IMR-90 (cell line): ENCODE data around the gene EIF2S1. TPM values are rescaled to one million over a fixed set of nuclear protein-coding genes. Genes with fewer than 3 reads are reported as not detected.

ENCODE experiments used
- ATAC-seq: fragments of 200-7000 bp; cut with Tn5 transposase; 2 replicates; pipeline ENCODE4 v1.9.1; 2020; ENCODE audit warnings: low read depth, mild to moderate bottlenecking, moderate library complexity
- BruUV-seq: library from RNA; stranded (reverse); fragments of 400-500 nt; replicated peaks from 2 replicates; lab custom pipeline; 2021; lab: Mats Ljungman, UMichigan
- CTCF ChIA-PET: fragments of 300-600 bp; formaldehyde crosslinking; extraction: SDS; loops from one replicate; lab custom pipeline; 2021; ENCODE audit warnings: antibody characterized with exemption; lab: Yijun Ruan, JAX
- POLR2A ChIA-PET: fragments of 300-600 bp; sonication (Branson Sonifier 250); formaldehyde crosslinking; loops from one replicate; lab custom pipeline; 2022; ENCODE audit warnings: antibody characterized with exemption; ENCODE audit not compliant: unreplicated experiment; lab: Charles Lee
- DNase-seq: peaks from one replicate; pipeline ENCODE4 v3.0.0; 2013
- H2AFZ ChIP-seq: replicated peaks from 2 replicates; pipeline ENCODE3; 2013; ENCODE audit warnings: low read length, mild to moderate bottlenecking; ENCODE audit not compliant: poor library complexity
- H2AK5ac ChIP-seq: 2 replicates; pipeline ENCODE4 v1.6.1; 2013; ENCODE audit warnings: low read depth, low read length, inconsistent platforms
- H2AK9ac ChIP-seq: replicated peaks from 2 replicates; pipeline ENCODE3; 2013; ENCODE audit warnings: mild to moderate bottlenecking, low read depth, low read length, moderate library complexity; ENCODE audit not compliant: poor library complexity
- H2BK120ac ChIP-seq: 2 replicates; pipeline ENCODE4 v1.6.1; 2013; ENCODE audit warnings: low read depth, low read length, inconsistent platforms
- H2BK15ac ChIP-seq: 3 replicates; pipeline ENCODE4 v1.6.1; 2013; ENCODE audit warnings: low read depth, low read length, inconsistent platforms
- H2BK20ac ChIP-seq: 2 replicates; pipeline ENCODE4 v1.6.1; 2013; ENCODE audit warnings: low read depth, mild to moderate bottlenecking, inconsistent platforms, low read length, moderate library complexity
- H2BK5ac ChIP-seq: 2 replicates; pipeline ENCODE4 v1.6.1; 2013; ENCODE audit warnings: mild to moderate bottlenecking, low read depth, low read length, inconsistent platforms; ENCODE audit not compliant: poor library complexity, severe bottlenecking
- H3K14ac ChIP-seq: replicated peaks from 2 replicates; pipeline ENCODE4 v1.6.1; 2013; ENCODE audit warnings: low read depth, low read length, inconsistent platforms
- H3K18ac ChIP-seq: 2 replicates; pipeline ENCODE4 v1.6.1; 2013; ENCODE audit warnings: low read depth, low read length, control low read depth
- H3K23ac ChIP-seq: 2 replicates; pipeline ENCODE4 v1.6.1; 2013; ENCODE audit warnings: low read depth, low read length, inconsistent platforms
- H3K27ac ChIP-seq: 2 replicates; pipeline ENCODE4 v1.5.1; 2013; ENCODE audit warnings: mild to moderate bottlenecking, control low read depth, low read length; ENCODE audit not compliant: insufficient read depth
- H3K27me3 ChIP-seq: 2 replicates; pipeline ENCODE4 v1.6.1; 2013; ENCODE audit warnings: low read length; ENCODE audit not compliant: control insufficient read depth, insufficient read depth
- H3K36me3 ChIP-seq: 2 replicates; pipeline ENCODE4 v1.6.1; 2013; ENCODE audit warnings: low read length, mixed read lengths; ENCODE audit not compliant: control insufficient read depth, insufficient read depth
- H3K4ac ChIP-seq: 2 replicates; pipeline ENCODE4 v1.6.1; 2013; ENCODE audit warnings: low read depth, low read length, inconsistent platforms
- H3K4me1 ChIP-seq: 2 replicates; pipeline ENCODE4 v1.6.1; 2013; ENCODE audit warnings: low read length, mixed read lengths; ENCODE audit not compliant: control insufficient read depth, insufficient read depth
- H3K4me2 ChIP-seq: 2 replicates; pipeline ENCODE4 v1.6.1; 2013; ENCODE audit warnings: low read depth, mild to moderate bottlenecking, control low read depth, low read length, moderate library complexity
- H3K4me3 ChIP-seq: 2 replicates; pipeline ENCODE4 v1.5.1; 2013; ENCODE audit warnings: low read depth, mild to moderate bottlenecking, control low read depth, low read length, moderate library complexity; ENCODE audit not compliant: insufficient read depth
- H3K56ac ChIP-seq: 2 replicates; pipeline ENCODE4 v1.6.1; 2013; ENCODE audit warnings: low read length, inconsistent platforms; ENCODE audit not compliant: insufficient read depth; ENCODE audit errors: extremely low read depth
- H3K79me1 ChIP-seq, 2 experiments: 2 replicates each; pipeline ENCODE4 v1.6.1; 2013; ENCODE audit warnings: low read length in 2 of 2, inconsistent platforms in 1 of 2, low read depth in 1 of 2
- H3K9ac ChIP-seq: 2 replicates; pipeline ENCODE4 v1.6.1; 2013; ENCODE audit warnings: low read depth, low read length, control low read depth
- H3K9me1 ChIP-seq: 2 replicates; pipeline ENCODE4 v1.6.1; 2013; ENCODE audit warnings: low read length, inconsistent platforms; ENCODE audit not compliant: insufficient read depth
- H3K9me3 ChIP-seq: 2 replicates; pipeline ENCODE4 v1.6.1; 2013; ENCODE audit warnings: low read length; ENCODE audit not compliant: control insufficient read depth, insufficient read depth
- H4K20me1 ChIP-seq: 2 replicates; pipeline ENCODE4 v1.6.1; 2013; ENCODE audit warnings: low read length, inconsistent platforms; ENCODE audit not compliant: insufficient read depth
- H4K5ac ChIP-seq: 2 replicates; pipeline ENCODE4 v1.6.1; 2013; ENCODE audit warnings: mild to moderate bottlenecking, low read depth, low read length, control low read depth
- H4K8ac ChIP-seq, 2 experiments: 2 replicates each; pipeline ENCODE4 v1.6.1; 2013; ENCODE audit warnings: low read depth in 2 of 2, low read length in 2 of 2, control low read depth in 1 of 2, inconsistent platforms in 1 of 2
- H4K91ac ChIP-seq: 2 replicates; pipeline ENCODE4 v1.6.1; 2013; ENCODE audit warnings: low read depth, low read length, inconsistent platforms; ENCODE audit not compliant: insufficient read depth
- BHLHE40 ChIP-seq: fragments of 150-350 bp; IDR thresholded peaks from 2 replicates; pipeline ENCODE4 v1.6.1; 2016; ENCODE audit warnings: mild to moderate bottlenecking, low read depth, low read length
- CEBPB ChIP-seq: IDR thresholded peaks from 2 replicates; pipeline ENCODE4 v1.6.1; 2012; ENCODE audit warnings: low read depth, low read length, improper control_type of control experiment
- CTCF ChIP-seq: conservative IDR thresholded peaks from 2 replicates; pipeline ENCODE4 v1.5.1; 2012; ENCODE audit warnings: mild to moderate bottlenecking, low read depth, low read length, improper control_type of control experiment
- NFE2L2 ChIP-seq: fragments of 150-350 bp; IDR thresholded peaks from 2 replicates; pipeline ENCODE4 v1.6.1; 2016; ENCODE audit warnings: low read depth, mild to moderate bottlenecking, low read length
- RAD21 ChIP-seq: IDR thresholded peaks from 2 replicates; pipeline ENCODE4 v1.6.1; 2012; ENCODE audit warnings: low read length, improper control_type of control experiment
- WGBS, 2 experiments: methylation state at CpG; one replicate each; pipeline versions ENCODE4 v1.1.5 to v1.1.7; 2013; ENCODE audit warnings: missing lambda C conversion rate in 2 of 2; ENCODE audit not compliant: insufficient read length in 1 of 2; ENCODE audit errors: extremely low coverage in 2 of 2; 5-methylcytosine and 5-hydroxymethylcytosine counted together
- dilution Hi-C: fragments of 300-500 bp; cut with HindIII; formaldehyde crosslinking; loops from one replicate; pipeline ENCODE4 v1.14.3; 2018; ENCODE audit warnings: low sequenced_read_pairs; ENCODE audit not compliant: unreplicated experiment
- in situ Hi-C: fragments of 300-500 bp; cut with MboI; formaldehyde crosslinking; loops from 3 replicates; pipeline ENCODE4 v1.14.3; 2019; ENCODE audit warnings: low sequenced_read_pairs, inconsistent platforms, mixed read lengths
- intact Hi-C: fragments of 100-400 bp; cut with micrococcal nuclease; formaldehyde crosslinking; loops from 2 replicates; pipeline ENCODE4 v1.10.0; 2022
- polyA plus RNA-seq, 3 experiments: library from polyadenylated mRNA; depleted of rRNA; stranded (reverse); fragments of >200 nt; gene quantifications; 2 replicates each; pipeline ENCODE4 v1.2.3, GENCODE V29; 2012; ENCODE audit warnings: low replicate concordance in 1 of 3
- total RNA-seq: library from RNA; depleted of rRNA; stranded (reverse); fragments of >200 nt; gene quantifications from 2 replicates; pipeline ENCODE4 v1.2.3, GENCODE V29; 2012

Gene EIF2S1
- total and polyA plus RNA-seq, 2 of the 4 experiments (the other 2 are of a cell fraction), result 57.9 to 125 TPM

- Histone ChIP-seq H3K23ac (no peak overlapping the region), H4K20me1 (peaks cover 24% of the 10 kb centered on the region), H2AK5ac (no peak overlapping the region), H3K9ac (no peak overlapping the region), H3K18ac (no peak overlapping the region), H3K4me1 (peaks cover 2% of the 10 kb centered on the region; the same call in 1 of the 2 replicates), H3K79me1 (peaks cover 3 to 37% of the 10 kb centered on the region in 2 experiments; a peak in 3 of 4 replicates), H3K27ac (no peak overlapping the region), H3K4ac (no peak overlapping the region), H2AK9ac (no peak overlapping the region), H3K56ac (no peak overlapping the region), H3K9me3 (no peaks in the 10 kb centered on the region), H3K27me3 (no peaks in the 10 kb centered on the region), H4K91ac (no peak overlapping the region), H3K14ac (no peak overlapping the region), H2BK120ac (no peak overlapping the region), H2BK5ac (no peak overlapping the region), H3K36me3 (peaks cover 6% of the 10 kb centered on the region), H4K5ac (no peak overlapping the region), H4K8ac (no peak overlapping the region; a peak in 1 of 4 replicates), H3K4me3 (no peak overlapping the region), H2BK15ac (no peak overlapping the region), H3K9me1 (peaks cover 6% of the 10 kb centered on the region; the same call in 1 of the 2 replicates), H3K4me2 (peak overlapping the region; percentile 32), H2AFZ (no peak overlapping the region), H2BK20ac (no peak overlapping the region)
- WGBS, 2 experiments, result no CpG with 5 or more reads among the region's 4 CpGs
- ChIA-PET POLR2A (no interaction called here), CTCF (no interaction called here)
- ATAC-seq (no peak), DNase-seq (no peak)
- no peak for TF ChIP-seq CEBPB
- TF ChIP-seq RAD21, result no peak
- TF ChIP-seq CTCF, result no peak
- no peak for TF ChIP-seq BHLHE40
- TF ChIP-seq NFE2L2, result no peak
- dilution Hi-C loops, result no loop called here
- in situ Hi-C loops, result no loop called here
- BruUV-seq, result no TSS peak
- intact Hi-C loops, result no loop called here
Measured at GRCh38 chr14:67357186-67357968, 2.8 kb upstream of the EIF2S1 start.
